Endothelial cell of umbilical vein (primary cell): ENCODE data around the gene HBP1. TPM values are rescaled to one million over a fixed set of nuclear protein-coding genes. Genes with fewer than 3 reads are reported as not detected.

Experiments used
- BruUV-seq: library from RNA; stranded (reverse); fragments of 400-500 nt; replicated peaks from 2 replicates; lab custom pipeline; 2021; lab: Mats Ljungman, UMichigan
- CTCF ChIA-PET: fragments of 300-600, 350-600 bp; sonication (Branson Sonifier 250); formaldehyde crosslinking; loops from one replicate; lab custom pipeline; 2021; ENCODE audit warnings: antibody characterized with exemption, inconsistent platforms; lab: Charles Lee
- POLR2A ChIA-PET: fragments of 300-600, 350-600 bp; sonication (Branson Sonifier 250); formaldehyde crosslinking; loops from one replicate; lab custom pipeline; 2021; ENCODE audit warnings: antibody characterized with exemption, inconsistent platforms; lab: Charles Lee
- DNase-seq: peaks from one replicate; pipeline ENCODE4 v3.0.0-alpha.2; 2011; ENCODE audit warnings: low read depth, low spot score
- FAIRE-seq: peaks from 2 replicates; lab custom pipeline; 2011; peaks lifted over from hg19 to GRCh38; lab: Jason Lieb, UNC
- H2AFZ ChIP-seq: 2 replicates; pipeline ENCODE4 v1.6.0; 2012; ENCODE audit warnings: low read depth, low read length, control low read depth, inconsistent platforms
- H3K27ac ChIP-seq: 2 replicates; pipeline ENCODE4 v1.5.1; 2011; ENCODE audit warnings: low read depth, mild to moderate bottlenecking, control low read depth, low read length, moderate library complexity; ENCODE audit not compliant: insufficient read depth
- H3K27me3 ChIP-seq, 2 experiments: 2 replicates each; pipeline versions ENCODE4 v1.6.0 to v1.6.1; 2011; ENCODE audit warnings: low read length in 2 of 2, mixed read lengths in 1 of 2; ENCODE audit not compliant: control insufficient read depth in 2 of 2, insufficient read depth in 2 of 2
- H3K36me3 ChIP-seq, 2 experiments: 2 replicates in 1 of 2; 3 replicates in 1 of 2; pipeline ENCODE4 v1.5.1; 2011; ENCODE audit warnings: low read length in 2 of 2, mild to moderate bottlenecking in 1 of 2, moderate library complexity in 1 of 2; ENCODE audit not compliant: control insufficient read depth in 2 of 2, insufficient read depth in 2 of 2; ENCODE audit errors: extremely low read depth in 1 of 2
- H3K4me1 ChIP-seq: 3 replicates; pipeline ENCODE4 v1.5.1; 2011; ENCODE audit warnings: mild to moderate bottlenecking, low read length; ENCODE audit not compliant: control insufficient read depth, insufficient read depth; ENCODE audit errors: extremely low read depth
- H3K4me2 ChIP-seq: 2 replicates; pipeline ENCODE4 v1.6.1; 2011; ENCODE audit warnings: low read length, control low read depth, mixed read lengths; ENCODE audit not compliant: insufficient read depth
- H3K4me3 ChIP-seq, 3 experiments: fragments of 200-600 bp in 1 of 3; sonication (generic), shearing (Covaris generic) in 1 of 3; replicated peaks in 1 of 3; 2 replicates each; pipeline ENCODE4 v1.5.1; 2011 to 2016; ENCODE audit warnings: control low read depth in 3 of 3, low read length in 3 of 3, mild to moderate bottlenecking in 2 of 3, inconsistent platforms in 1 of 3, low read depth in 1 of 3, moderate library complexity in 1 of 3; ENCODE audit not compliant: insufficient read depth in 1 of 3
- H3K79me2 ChIP-seq: 2 replicates; pipeline ENCODE4 v1.6.0; 2012; ENCODE audit warnings: low read length, inconsistent platforms; ENCODE audit not compliant: control insufficient read depth, insufficient read depth
- H3K9ac ChIP-seq: replicated peaks from 2 replicates; pipeline ENCODE3; 2011; ENCODE audit warnings: low read length, control low read depth; ENCODE audit not compliant: insufficient read depth; ENCODE audit errors: extremely low read depth
- H3K9me1 ChIP-seq: replicated peaks from 3 replicates; pipeline ENCODE4 v1.6.0; 2011; ENCODE audit warnings: mild to moderate bottlenecking, low read length; ENCODE audit not compliant: control insufficient read depth, insufficient read depth; ENCODE audit errors: extremely low read depth
- H3K9me3 ChIP-seq: replicated peaks from 2 replicates; pipeline ENCODE4 v1.5.1; 2012; ENCODE audit warnings: low read length, inconsistent platforms; ENCODE audit not compliant: control insufficient read depth, insufficient read depth
- H4K20me1 ChIP-seq: replicated peaks from 2 replicates; pipeline ENCODE3; 2011; ENCODE audit warnings: mild to moderate bottlenecking, low read length; ENCODE audit not compliant: control insufficient read depth, insufficient read depth; ENCODE audit errors: extremely low read depth
- EZH2 ChIP-seq: IDR thresholded peaks from 2 replicates; pipeline ENCODE4 v1.6.1; 2012; ENCODE audit warnings: borderline replicate concordance, low read depth, mild to moderate bottlenecking, moderate library complexity, low read length, inconsistent platforms; ENCODE audit not compliant: severe bottlenecking
- FOS ChIP-seq: IDR thresholded peaks from 2 replicates; pipeline ENCODE4 v1.6.1; 2011; ENCODE audit warnings: mild to moderate bottlenecking, low read length, moderate library complexity, borderline replicate concordance; ENCODE audit not compliant: insufficient read depth
- GATA2 ChIP-seq: IDR thresholded peaks from 2 replicates; pipeline ENCODE4 v1.7.0; 2011; ENCODE audit warnings: low read depth, mild to moderate bottlenecking, moderate library complexity, mixed read lengths, low read length; ENCODE audit not compliant: insufficient read length, insufficient read depth
- JUN ChIP-seq: IDR thresholded peaks from 2 replicates; pipeline ENCODE4 v1.6.1; 2011; ENCODE audit warnings: borderline replicate concordance, low read depth; ENCODE audit not compliant: insufficient read length, insufficient read depth
- MYC ChIP-seq: IDR thresholded peaks from one replicate; pipeline ENCODE4 v1.6.1; 2011; ENCODE audit warnings: mild to moderate bottlenecking, low read depth, low read length
- POLR2A ChIP-seq: IDR thresholded peaks from 2 replicates; pipeline ENCODE4 v1.6.1; 2012; ENCODE audit warnings: low read depth, mild to moderate bottlenecking, control low read depth, low read length
- POLR2AphosphoS5 ChIP-seq: IDR thresholded peaks from 2 replicates; pipeline ENCODE4 v1.6.1; 2012; ENCODE audit warnings: low read depth, mild to moderate bottlenecking, control low read depth, low read length, moderate library complexity; ENCODE audit not compliant: insufficient read depth
- dilution Hi-C: fragments of 300-500 bp; cut with MboI; formaldehyde crosslinking; loops from one replicate; pipeline ENCODE4 v1.15.0; 2019; ENCODE audit warnings: low sequenced_read_pairs; ENCODE audit not compliant: extremely low pct_ligation_motif_present
- intact Hi-C: fragments of 100-400 bp; cut with micrococcal nuclease; formaldehyde crosslinking; loops from one replicate; pipeline ENCODE4 v1.10.0; 2022
- polyA plus RNA-seq, 4 experiments: library from polyadenylated mRNA; depleted of rRNA in 3 of 4; stranded (reverse) in 3 of 4; unstranded in 1 of 4; fragments of >200 nt; gene quantifications; 2 replicates each; pipeline versions ENCODE4 v1.2.1 to v1.2.3, GENCODE V29; 2011 to 2012; ENCODE audit warnings: missing spikeins in 1 of 4
- total RNA-seq: library from RNA; stranded (reverse); gene quantifications from 2 replicates; pipeline ENCODE4 v1.2.3, GENCODE V29; 2021
- TF ChIP-seq, protein P1 (sequence below), 2 donors: IDR thresholded peaks; 1 replicate in 1 of 2; 2 replicates in 1 of 2; pipeline ENCODE4 v1.5.1; 2011; ENCODE audit warnings: low read length in 2 of 2, mild to moderate bottlenecking in 2 of 2, moderate library complexity in 2 of 2, control low read depth in 1 of 2, inconsistent platforms in 1 of 2, low read depth in 1 of 2; ENCODE audit not compliant: insufficient read depth in 1 of 2; ENCODE audit errors: extremely low read depth in 1 of 2
- TF ChIP-seq, protein P2 (sequence below): IDR thresholded peaks from 2 replicates; pipeline ENCODE4 v1.6.1; 2011; ENCODE audit not compliant: insufficient read depth, insufficient read length

HBP1 gene
- total and polyA plus RNA-seq, 2 donors (not counting 3 experiments of a cell fraction or from before 2014, with no cell fraction given), result 49.6 to 63.4 TPM

DNA sequence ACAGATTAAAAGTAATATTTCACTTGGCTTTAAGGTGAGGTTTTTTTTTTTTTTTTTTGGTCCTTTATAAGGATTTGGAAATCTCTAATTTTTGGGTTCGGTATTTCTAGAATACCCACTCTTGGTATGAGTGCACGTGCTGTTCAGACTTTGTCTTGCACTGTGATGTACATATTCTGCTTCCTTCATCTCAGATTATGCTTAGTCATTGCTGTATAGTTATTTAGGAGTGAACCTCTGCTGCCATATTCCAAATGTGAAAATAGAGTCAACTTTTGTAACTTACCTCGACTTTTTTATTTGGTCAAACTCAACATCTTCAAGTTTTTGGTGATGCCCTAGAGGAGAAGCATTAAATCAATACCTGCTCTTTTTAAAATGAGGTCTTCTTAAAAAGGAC is 40.1 kb upstream of the HBP1 start:
- H3K9me3 ChIP-seq, result no peaks in the 10 kb centered on the region
- H3K4me1 ChIP-seq, result no peaks in the 10 kb centered on the region
- FAIRE-seq, result no peak
- ChIA-PET POLR2A (no interaction called here), CTCF (interaction anchor here (1.5 kb wide), 1 partner anchor 10 kb away, joined by 3 read pairs; no protein-coding TSS in a partner anchor)
- no peaks in the 10 kb centered on the region for H3K79me2 ChIP-seq
- no peak overlapping the region for H3K9ac ChIP-seq
- H3K9me1 ChIP-seq, result no peaks in the 10 kb centered on the region
- no peak for TF ChIP-seq POLR2A
- TF ChIP-seq GATA2, result no peak
- TF ChIP-seq, protein P1, sequence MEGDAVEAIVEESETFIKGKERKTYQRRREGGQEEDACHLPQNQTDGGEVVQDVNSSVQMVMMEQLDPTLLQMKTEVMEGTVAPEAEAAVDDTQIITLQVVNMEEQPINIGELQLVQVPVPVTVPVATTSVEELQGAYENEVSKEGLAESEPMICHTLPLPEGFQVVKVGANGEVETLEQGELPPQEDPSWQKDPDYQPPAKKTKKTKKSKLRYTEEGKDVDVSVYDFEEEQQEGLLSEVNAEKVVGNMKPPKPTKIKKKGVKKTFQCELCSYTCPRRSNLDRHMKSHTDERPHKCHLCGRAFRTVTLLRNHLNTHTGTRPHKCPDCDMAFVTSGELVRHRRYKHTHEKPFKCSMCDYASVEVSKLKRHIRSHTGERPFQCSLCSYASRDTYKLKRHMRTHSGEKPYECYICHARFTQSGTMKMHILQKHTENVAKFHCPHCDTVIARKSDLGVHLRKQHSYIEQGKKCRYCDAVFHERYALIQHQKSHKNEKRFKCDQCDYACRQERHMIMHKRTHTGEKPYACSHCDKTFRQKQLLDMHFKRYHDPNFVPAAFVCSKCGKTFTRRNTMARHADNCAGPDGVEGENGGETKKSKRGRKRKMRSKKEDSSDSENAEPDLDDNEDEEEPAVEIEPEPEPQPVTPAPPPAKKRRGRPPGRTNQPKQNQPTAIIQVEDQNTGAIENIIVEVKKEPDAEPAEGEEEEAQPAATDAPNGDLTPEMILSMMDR (IDR thresholded peaks at IDR 0.05; ENCODE audit: extremely low read depth in 1 of 2, insufficient read depth in 1 of 2, low read depth in 1 of 2, low read length in 2 of 2), result no peak
- TF ChIP-seq, protein P2, sequence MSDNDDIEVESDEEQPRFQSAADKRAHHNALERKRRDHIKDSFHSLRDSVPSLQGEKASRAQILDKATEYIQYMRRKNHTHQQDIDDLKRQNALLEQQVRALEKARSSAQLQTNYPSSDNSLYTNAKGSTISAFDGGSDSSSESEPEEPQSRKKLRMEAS, result no peak
- TF ChIP-seq POLR2AphosphoS5, result no peak
- TF ChIP-seq EZH2, result no peak
- TF ChIP-seq JUN, result no peak
- no peak for TF ChIP-seq FOS
- TF ChIP-seq MYC, result no peak
- no peak overlapping the region for H3K27ac ChIP-seq
- dilution Hi-C loops, result no loop called here
- no peak overlapping the region for H3K4me2 ChIP-seq
- no peak overlapping the region for H3K4me3 ChIP-seq
- H3K27me3 ChIP-seq, result no peaks in the 10 kb centered on the region
- no peaks in the 10 kb centered on the region for H4K20me1 ChIP-seq
- H3K36me3 ChIP-seq, result peaks cover 0 to 2% of the 10 kb centered on the region in 2 experiments
- H2AFZ ChIP-seq, result no peak overlapping the region
- DNase-seq, result no peak
- no TSS peak for BruUV-seq
- intact Hi-C loops, result no loop called here
